A673 (cell line): ENCODE measurements around the gene CCNL1. TPM values are rescaled to one million over a fixed set of nuclear protein-coding genes. Genes with fewer than 3 reads are reported as not detected.

ENCODE experiments used
- BruUV-seq: library from RNA; stranded (reverse); fragments of 400-500 nt; replicated peaks from 2 replicates; lab custom pipeline; 2021; lab: Mats Ljungman, UMichigan
- CTCF ChIA-PET: fragments of 300-600 bp; sonication (Branson Sonifier 250); formaldehyde crosslinking; loops from one replicate; lab custom pipeline; 2022; ENCODE audit warnings: antibody characterized with exemption; lab: Charles Lee
- POLR2A ChIA-PET: fragments of 300-600 bp; sonication (Branson Sonifier 250); formaldehyde crosslinking; loops from one replicate; lab custom pipeline; 2022; ENCODE audit warnings: antibody characterized with exemption; ENCODE audit not compliant: low non-redundant PET; lab: Charles Lee
- DNase-seq: peaks from one replicate; pipeline ENCODE4 v3.0.0-alpha.2; 2015; ENCODE audit warnings: low spot score
- H3K27ac ChIP-seq: fragments of 200-600 bp; sonication (generic); 2 replicates; pipeline ENCODE4 v1.5.1; 2016; ENCODE audit warnings: mixed run types, low read depth, mild to moderate bottlenecking, mixed read lengths, antibody characterized with exemption, low read length; ENCODE audit not compliant: poor library complexity, severe bottlenecking
- H3K27me3 ChIP-seq: fragments of 200-600 bp; sonication (generic); replicated peaks from 2 replicates; pipeline ENCODE4 v1.6.1; 2017; ENCODE audit warnings: mixed run types, low read depth, mild to moderate bottlenecking, mixed read lengths, antibody characterized with exemption, low read length; ENCODE audit not compliant: insufficient read depth, poor library complexity
- H3K36me3 ChIP-seq: fragments of 200-600 bp; sonication (generic); 2 replicates; pipeline ENCODE4 v1.6.1; 2016; ENCODE audit warnings: mixed run types, mild to moderate bottlenecking, mixed read lengths, antibody characterized with exemption, low read length; ENCODE audit not compliant: insufficient read depth, poor library complexity, severe bottlenecking
- H3K4me1 ChIP-seq: fragments of 200-600 bp; sonication (generic); 2 replicates; pipeline ENCODE4 v1.6.1; 2017; ENCODE audit warnings: mixed run types, mild to moderate bottlenecking, mixed read lengths, antibody characterized with exemption, low read length; ENCODE audit not compliant: insufficient read depth, poor library complexity, severe bottlenecking
- H3K4me3 ChIP-seq: fragments of 200-600 bp; sonication (generic); 2 replicates; pipeline ENCODE4 v1.5.1; 2016; ENCODE audit warnings: low read depth, mixed run types, mild to moderate bottlenecking, mixed read lengths, low read length; ENCODE audit not compliant: poor library complexity, severe bottlenecking
- H3K9me3 ChIP-seq: fragments of 200-600 bp; sonication (generic); 2 replicates; pipeline ENCODE4 v1.6.1; 2016; ENCODE audit warnings: mixed run types, low read depth, mild to moderate bottlenecking, mixed read lengths, antibody characterized with exemption, low read length; ENCODE audit not compliant: poor library complexity, severe bottlenecking
- EZH2 ChIP-seq: fragments of 200-600 bp; sonication (generic); IDR thresholded peaks from 2 replicates; pipeline ENCODE4 v1.6.1; 2017; ENCODE audit warnings: borderline replicate concordance, low read depth, mild to moderate bottlenecking, mixed read lengths, antibody characterized with exemption, low read length; ENCODE audit not compliant: poor library complexity, severe bottlenecking
- intact Hi-C: fragments of 100-400 bp; cut with micrococcal nuclease; formaldehyde crosslinking; loops from one replicate; pipeline ENCODE4 v1.10.0; 2022; ENCODE audit not compliant: unreplicated experiment
- total RNA-seq: library from RNA; stranded (reverse); gene quantifications from 2 replicates; pipeline ENCODE4 v1.2.3, GENCODE V29; 2021
- TF ChIP-seq, protein P1 (sequence below): fragments of 300-800, 200-600 bp; sonication (generic); conservative IDR thresholded peaks from 2 replicates; pipeline ENCODE4 v1.5.1; 2017; ENCODE audit warnings: low read depth, mild to moderate bottlenecking, antibody characterized with exemption, low read length, moderate library complexity, mixed read lengths

CCNL1 gene
- total RNA-seq, 1 experiment from 2014 or later, result 101 TPM

DNA sequence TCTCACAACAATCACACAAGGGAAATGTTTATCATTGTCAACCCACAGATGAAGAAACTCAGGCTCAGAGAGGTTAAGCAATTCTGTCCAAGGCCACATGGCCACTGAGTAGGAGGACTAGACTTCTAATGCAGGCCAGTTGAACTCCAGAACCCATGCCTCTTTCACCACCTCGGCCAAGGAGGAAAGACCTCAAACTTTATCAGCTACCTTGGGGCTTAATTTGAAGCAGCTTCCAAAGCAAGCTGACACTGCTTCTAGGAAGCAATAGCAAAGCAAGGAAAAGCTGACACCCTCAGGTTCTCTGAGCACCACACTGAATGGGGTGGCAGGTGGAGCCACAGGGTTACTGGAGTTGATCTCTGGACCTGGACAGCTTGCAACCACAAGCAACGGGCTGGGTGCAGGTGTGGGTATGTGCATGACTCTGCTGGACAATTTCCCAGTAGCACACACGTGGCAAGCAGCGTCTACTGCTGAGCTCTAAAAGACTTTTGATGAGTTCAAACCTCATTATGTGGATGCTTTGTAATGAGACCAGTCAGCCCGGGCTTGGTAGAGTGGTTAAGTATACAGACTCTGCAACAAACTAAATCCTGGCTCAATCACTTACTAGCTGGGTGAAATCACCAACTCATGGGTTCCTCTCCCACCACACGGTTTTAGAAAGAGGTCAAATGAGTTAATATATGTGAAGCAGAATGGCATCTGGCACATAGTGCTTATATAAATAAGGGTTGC lies 23.1 kb downstream of the CCNL1 start:
- Histone ChIP-seq H3K27ac (peak overlapping the region; percentile 64), H3K36me3 (no peaks in the 10 kb centered on the region), H3K4me1 (peaks cover 27% of the 10 kb centered on the region), H3K27me3 (no peaks in the 10 kb centered on the region), H3K9me3 (no peaks in the 10 kb centered on the region), H3K4me3 (no peak overlapping the region)
- ChIA-PET POLR2A (no interaction called here), CTCF (interaction anchor here (0.5 to 1.9 kb wide), 10 partner anchors 42 to 1093 kb away, joined by 3 to 14 read pairs (median 4); no protein-coding TSS in a partner anchor)
- intact Hi-C loops, result loop anchor here (1.0 to 5.0 kb wide), 7 partner anchors 54 to 1140 kb away; no protein-coding TSS in a partner anchor
- no peak for DNase-seq
- no TSS peak for BruUV-seq
- no peak for TF ChIP-seq EZH2
- TF ChIP-seq, protein P1, sequence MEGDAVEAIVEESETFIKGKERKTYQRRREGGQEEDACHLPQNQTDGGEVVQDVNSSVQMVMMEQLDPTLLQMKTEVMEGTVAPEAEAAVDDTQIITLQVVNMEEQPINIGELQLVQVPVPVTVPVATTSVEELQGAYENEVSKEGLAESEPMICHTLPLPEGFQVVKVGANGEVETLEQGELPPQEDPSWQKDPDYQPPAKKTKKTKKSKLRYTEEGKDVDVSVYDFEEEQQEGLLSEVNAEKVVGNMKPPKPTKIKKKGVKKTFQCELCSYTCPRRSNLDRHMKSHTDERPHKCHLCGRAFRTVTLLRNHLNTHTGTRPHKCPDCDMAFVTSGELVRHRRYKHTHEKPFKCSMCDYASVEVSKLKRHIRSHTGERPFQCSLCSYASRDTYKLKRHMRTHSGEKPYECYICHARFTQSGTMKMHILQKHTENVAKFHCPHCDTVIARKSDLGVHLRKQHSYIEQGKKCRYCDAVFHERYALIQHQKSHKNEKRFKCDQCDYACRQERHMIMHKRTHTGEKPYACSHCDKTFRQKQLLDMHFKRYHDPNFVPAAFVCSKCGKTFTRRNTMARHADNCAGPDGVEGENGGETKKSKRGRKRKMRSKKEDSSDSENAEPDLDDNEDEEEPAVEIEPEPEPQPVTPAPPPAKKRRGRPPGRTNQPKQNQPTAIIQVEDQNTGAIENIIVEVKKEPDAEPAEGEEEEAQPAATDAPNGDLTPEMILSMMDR, result no peak

DNA sequence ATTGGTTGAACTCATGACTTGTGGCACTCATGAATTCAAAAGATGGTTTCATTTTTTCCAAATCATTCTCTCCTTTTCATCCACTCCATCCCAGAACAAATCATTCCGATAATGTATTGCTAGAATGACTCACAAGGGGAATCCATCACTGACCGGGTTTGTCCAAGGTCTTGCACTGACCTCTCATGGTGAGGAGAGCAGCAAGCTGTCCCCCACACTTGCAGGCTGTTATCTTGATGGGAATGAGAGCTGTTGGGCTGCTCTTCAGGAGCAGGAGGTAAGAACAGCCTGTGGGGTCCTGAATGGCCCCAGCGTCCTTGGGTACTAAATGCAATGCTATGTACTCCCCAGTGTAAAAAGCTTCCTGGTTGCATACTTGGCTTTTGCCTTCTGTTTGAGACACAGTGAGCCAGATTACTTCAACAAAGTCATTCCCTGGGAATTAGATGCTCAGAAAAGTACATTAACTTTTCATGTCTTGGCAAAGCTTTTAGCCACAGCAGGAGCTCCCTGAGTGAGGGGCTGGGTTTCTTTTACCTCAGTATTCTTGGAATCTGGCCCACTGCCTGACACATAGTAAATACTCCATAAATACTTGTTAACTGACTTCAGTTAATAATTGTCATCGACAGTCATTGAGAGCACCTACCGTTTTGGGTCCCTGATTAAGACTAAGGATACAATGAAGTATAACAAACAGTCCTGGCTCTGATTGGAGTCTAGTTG lies 24.1 kb downstream of the CCNL1 start:
- no TSS peak for BruUV-seq
- CTCF ChIA-PET, result interaction anchor here (1.9 kb wide), 1 partner anchor 47 kb away, joined by 14 read pairs; no protein-coding TSS in a partner anchor

DNA sequence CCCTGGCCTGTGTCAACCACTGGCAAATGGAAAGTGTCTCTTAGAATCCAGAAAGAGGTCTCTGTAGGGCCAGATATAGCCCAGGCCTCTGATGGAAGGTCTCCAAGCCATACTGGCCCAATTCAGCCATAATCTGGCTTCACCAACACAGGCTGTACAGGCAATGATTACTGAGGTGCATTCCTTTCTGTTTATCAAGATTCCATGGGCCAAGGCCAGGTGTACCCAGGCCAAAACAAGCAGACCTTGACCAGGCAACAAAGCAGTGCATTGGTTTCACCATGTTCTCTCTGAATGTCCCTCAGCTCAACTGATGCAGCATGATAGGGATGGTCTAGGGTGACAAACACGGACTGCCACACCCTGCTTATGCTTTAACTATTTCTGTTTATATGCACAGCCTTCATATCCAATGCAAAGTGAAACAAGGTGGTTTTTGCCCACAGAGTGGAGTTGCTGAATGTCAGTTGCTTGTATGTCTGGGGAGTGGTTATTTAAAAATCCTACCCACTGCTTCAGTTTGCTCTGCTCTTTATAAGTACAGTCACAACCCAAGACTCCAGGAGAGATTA lies 25.2 kb downstream of the CCNL1 start:
- no peak for TF ChIP-seq EZH2
- TF ChIP-seq, protein P1, result no peak
- DNase-seq, result no peak
- H3K4me1 ChIP-seq, result peaks cover 42% of the 10 kb centered on the region
- CTCF ChIA-PET, result interaction anchor here (0.6 kb wide), 1 partner anchor 1091 kb away, joined by 4 read pairs; no protein-coding TSS in a partner anchor
- no peaks in the 10 kb centered on the region for H3K27me3 ChIP-seq
- intact Hi-C loops, result loop anchor here (5.0 kb wide), 6 partner anchors 452 to 1137 kb away; no protein-coding TSS in a partner anchor
- H3K4me3 ChIP-seq, result no peak overlapping the region
- POLR2A ChIA-PET, result no interaction called here
- H3K9me3 ChIP-seq, result no peaks in the 10 kb centered on the region
- no peak overlapping the region for H3K27ac ChIP-seq
- no TSS peak for BruUV-seq
- no peaks in the 10 kb centered on the region for H3K36me3 ChIP-seq

More for the DNA sequence above, 24.1 kb downstream of the CCNL1 start:
- TF ChIP-seq EZH2, result no peak
- TF ChIP-seq, protein P1, result no peak
- Histone ChIP-seq H3K9me3 (no peaks in the 10 kb centered on the region), H3K36me3 (no peaks in the 10 kb centered on the region), H3K4me1 (peaks cover 32% of the 10 kb centered on the region), H3K27ac (peak overlapping the region; percentile 64), H3K27me3 (no peaks in the 10 kb centered on the region), H3K4me3 (no peak overlapping the region)
- peak; percentile 52 for DNase-seq
- intact Hi-C loops, result loop anchor here (2.0 to 5.0 kb wide), 6 partner anchors 53 to 1139 kb away; no protein-coding TSS in a partner anchor
- POLR2A ChIA-PET, result no interaction called here
